Astrocyte (in vitro differentiated cells and primary cell): ENCODE results near the gene RAP1GAP.

Experiments
- CTCF ChIP-seq: IDR thresholded peaks from 2 replicates; pipeline ENCODE4 v1.5.1; 2011; ENCODE audit warnings: low read depth, mild to moderate bottlenecking, inconsistent platforms, low read length, moderate library complexity; ENCODE audit not compliant: insufficient read depth
- EZH2 ChIP-seq: IDR thresholded peaks from 2 replicates; pipeline ENCODE4 v1.6.1; 2012; ENCODE audit warnings: mild to moderate bottlenecking, low read length, inconsistent platforms; ENCODE audit not compliant: insufficient read depth

GRCh38 chr1:21626921-21627339 lies 42.2 kb downstream of the RAP1GAP start:
- no peak for TF ChIP-seq CTCF
- TF ChIP-seq EZH2 = no peak
